Sigmoid colon (tissue), 7 donors: Measurements from ENCODE around the gene CXCL12. TPM values are rescaled to one million over a fixed set of nuclear protein-coding genes. Genes with fewer than 3 reads are reported as not detected.

Source experiments
- DNase-seq: peaks from one replicate; pipeline ENCODE4 v3.0.0-alpha.2; 2019
- H3K27ac ChIP-seq, 4 donors: fragments of 200-600 bp; sonication (generic); one replicate each; pipeline ENCODE4 v1.5.1; 2016 to 2019; ENCODE audit warnings: mild to moderate bottlenecking in 1 of 4
- H3K27me3 ChIP-seq, 3 donors: fragments of 200-600 bp; sonication (generic); one replicate each; pipeline ENCODE4 v1.5.1; 2019; ENCODE audit warnings: mild to moderate bottlenecking in 1 of 3
- H3K36me3 ChIP-seq, 4 donors: fragments of 200-600 bp; sonication (generic); one replicate each; pipeline ENCODE4 v1.5.1; 2016 to 2019
- H3K4me1 ChIP-seq, 4 donors: fragments of 200-600 bp; sonication (generic); one replicate each; pipeline ENCODE4 v1.5.1; 2017 to 2019
- H3K4me3 ChIP-seq, 4 donors: fragments of 200-600 bp; sonication (generic); one replicate each; pipeline ENCODE4 v1.5.1; 2017 to 2019; ENCODE audit warnings: mild to moderate bottlenecking in 2 of 4, moderate library complexity in 1 of 4
- H3K9me3 ChIP-seq, 4 donors: fragments of 200-600 bp in 3 of 4; sonication (generic) in 3 of 4; one replicate each; pipeline versions ENCODE4 v1.5.1 to v1.6.1; 2013 to 2019
- EP300 ChIP-seq, 4 donors: sonication (generic); formaldehyde crosslinking; IDR thresholded peaks; one replicate each; pipeline ENCODE4 v1.6.1; 2017; ENCODE audit warnings: antibody characterized with exemption in 4 of 4
- POLR2A ChIP-seq, 2 donors: fragments of 450-650 bp; IDR thresholded peaks; one replicate each; pipeline ENCODE4 v1.6.1; 2016; ENCODE audit warnings: antibody characterized with exemption in 2 of 2, mild to moderate bottlenecking in 2 of 2, moderate library complexity in 2 of 2
- POLR2AphosphoS5 ChIP-seq, 4 donors: sonication (generic); formaldehyde crosslinking; IDR thresholded peaks; one replicate each; pipeline ENCODE4 v1.6.1; 2017; ENCODE audit warnings: antibody characterized with exemption in 4 of 4
- WGBS, 2 donors: extraction: QIAGEN DNeasy Blood & Tissue Kit; methylation state at CpG; one replicate each; pipeline ENCODE4 v1.1.7; 2013; 5-methylcytosine and 5-hydroxymethylcytosine counted together
- intact Hi-C: fragments of 100-400 bp; cut with DNase I; formaldehyde crosslinking; loops from one replicate; pipeline ENCODE4 v1.15.1; 2023
- polyA plus RNA-seq, 3 donors: library from polyadenylated mRNA; stranded (reverse); fragments of 200-250 nt; gene quantifications; one replicate each; pipeline ENCODE4 v1.2.3, GENCODE V29; 2013
- total RNA-seq, 4 donors: library from RNA; depleted of rRNA; stranded (reverse); fragments of >200 nt; gene quantifications; one replicate each; pipeline ENCODE4 v1.1.0, GENCODE V29; 2016
- TF ChIP-seq, protein P1 (sequence below), 4 experiments: fragments of 450-650 bp in 3 of 4; fragments of 200-600 bp in 1 of 4; IDR thresholded peaks; one replicate each; pipeline ENCODE4 v1.5.1; 2016 to 2019; ENCODE audit warnings: antibody characterized with exemption in 4 of 4, mild to moderate bottlenecking in 3 of 4, moderate library complexity in 2 of 4
- donor health status: healthy with polysubstance abuse.
- donor health status: Bipolar disorder and iron deficiency.
- donor health status: healthy.

The CXCL12 gene
- total and polyA plus RNA-seq, 7 donors: 13.6 to 111 (median 72.1) TPM

DNA sequence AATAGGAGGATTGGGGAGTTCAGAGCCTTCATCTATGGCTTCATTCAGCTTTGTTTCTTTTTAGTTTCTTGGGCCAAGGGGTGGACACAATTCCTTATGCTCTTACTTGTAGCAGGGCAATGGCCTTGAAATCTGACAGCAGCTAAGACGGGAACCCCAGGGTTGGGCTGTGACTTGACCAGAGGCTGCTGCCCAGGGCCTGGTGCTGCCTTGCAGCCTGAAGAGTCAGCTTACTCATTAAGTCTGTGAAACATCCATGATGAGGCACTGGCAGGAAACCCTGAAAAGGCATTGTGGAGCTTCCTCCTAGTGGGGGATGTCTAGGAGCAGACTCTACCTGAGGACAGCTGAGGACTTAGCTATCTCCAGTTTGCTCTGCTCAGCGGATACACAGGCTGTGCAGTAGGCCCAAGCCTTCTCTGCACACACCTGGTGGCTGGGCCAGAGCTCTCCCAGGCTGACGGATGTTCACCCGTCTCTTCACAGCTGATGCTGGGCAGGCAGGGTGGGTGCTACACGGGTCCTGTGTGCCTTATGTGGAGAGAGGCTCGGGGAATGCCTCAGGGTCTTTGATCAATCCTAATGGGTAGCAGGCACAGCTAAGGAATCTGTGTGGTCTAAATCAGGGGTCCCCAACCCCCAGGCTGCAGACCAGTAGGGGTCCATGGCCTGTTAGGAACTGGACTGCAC, 17.8 kb downstream of the CXCL12 start:
- Histone ChIP-seq H3K9me3 (no peaks in the 10 kb centered on the region), H3K27ac (no peak overlapping the region), H3K4me3 (no peak overlapping the region), H3K27me3 (no peaks in the 10 kb centered on the region), H3K4me1 (no peaks in the 10 kb centered on the region), H3K36me3 (peaks cover 0 to 5% (median 0%) of the 10 kb centered on the region in 4 donors)
- 91 to 94% methylated on average over 6 of the region's 6 CpGs for WGBS, 2 donors
- no peak for DNase-seq
- intact Hi-C loops: no loop called here
- no peak for TF ChIP-seq EP300 (IDR thresholded peaks at IDR 0.05)
- TF ChIP-seq, protein P1, sequence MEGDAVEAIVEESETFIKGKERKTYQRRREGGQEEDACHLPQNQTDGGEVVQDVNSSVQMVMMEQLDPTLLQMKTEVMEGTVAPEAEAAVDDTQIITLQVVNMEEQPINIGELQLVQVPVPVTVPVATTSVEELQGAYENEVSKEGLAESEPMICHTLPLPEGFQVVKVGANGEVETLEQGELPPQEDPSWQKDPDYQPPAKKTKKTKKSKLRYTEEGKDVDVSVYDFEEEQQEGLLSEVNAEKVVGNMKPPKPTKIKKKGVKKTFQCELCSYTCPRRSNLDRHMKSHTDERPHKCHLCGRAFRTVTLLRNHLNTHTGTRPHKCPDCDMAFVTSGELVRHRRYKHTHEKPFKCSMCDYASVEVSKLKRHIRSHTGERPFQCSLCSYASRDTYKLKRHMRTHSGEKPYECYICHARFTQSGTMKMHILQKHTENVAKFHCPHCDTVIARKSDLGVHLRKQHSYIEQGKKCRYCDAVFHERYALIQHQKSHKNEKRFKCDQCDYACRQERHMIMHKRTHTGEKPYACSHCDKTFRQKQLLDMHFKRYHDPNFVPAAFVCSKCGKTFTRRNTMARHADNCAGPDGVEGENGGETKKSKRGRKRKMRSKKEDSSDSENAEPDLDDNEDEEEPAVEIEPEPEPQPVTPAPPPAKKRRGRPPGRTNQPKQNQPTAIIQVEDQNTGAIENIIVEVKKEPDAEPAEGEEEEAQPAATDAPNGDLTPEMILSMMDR (IDR thresholded peaks at IDR 0.05): no peak
- no peak for TF ChIP-seq POLR2AphosphoS5 (IDR thresholded peaks at IDR 0.05)
- no peak for TF ChIP-seq POLR2A (IDR thresholded peaks at IDR 0.05)

DNA sequence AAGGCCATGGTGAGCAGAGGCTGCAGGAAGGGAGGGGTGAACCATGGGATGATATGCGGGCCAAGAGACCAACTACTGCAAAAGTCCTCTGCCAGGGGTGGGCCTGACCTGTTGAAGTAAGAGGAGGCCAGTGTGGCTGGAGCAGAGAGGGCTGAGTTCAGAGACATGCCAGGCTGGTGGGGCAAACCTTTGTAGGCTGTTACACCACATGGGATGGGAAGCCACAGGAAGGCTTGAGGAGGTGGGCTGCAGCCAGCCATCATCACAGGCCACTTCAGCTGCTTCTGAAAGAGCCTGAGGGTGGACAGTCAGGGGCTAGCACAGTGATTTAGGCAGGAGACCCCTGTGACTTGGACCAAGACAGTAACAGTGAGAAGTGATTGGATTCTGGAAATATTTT, 20.3 kb downstream of the CXCL12 start:
- intact Hi-C loops: no loop called here
- Histone ChIP-seq H3K4me1 (no peaks in the 10 kb centered on the region), H3K27ac (no peak overlapping the region), H3K9me3 (no peaks in the 10 kb centered on the region), H3K36me3 (no peaks in the 10 kb centered on the region), H3K4me3 (no peak overlapping the region), H3K27me3 (no peaks in the 10 kb centered on the region)
- TF ChIP-seq, protein P1 (IDR thresholded peaks at IDR 0.05): no peak
- TF ChIP-seq POLR2AphosphoS5 (IDR thresholded peaks at IDR 0.05) (no peak), EP300 (IDR thresholded peaks at IDR 0.05) (no peak), POLR2A (IDR thresholded peaks at IDR 0.05) (no peak)
- no peak for DNase-seq
- WGBS, 2 donors: 88 to 93% methylated on average over 1 of the region's 1 CpG

DNA sequence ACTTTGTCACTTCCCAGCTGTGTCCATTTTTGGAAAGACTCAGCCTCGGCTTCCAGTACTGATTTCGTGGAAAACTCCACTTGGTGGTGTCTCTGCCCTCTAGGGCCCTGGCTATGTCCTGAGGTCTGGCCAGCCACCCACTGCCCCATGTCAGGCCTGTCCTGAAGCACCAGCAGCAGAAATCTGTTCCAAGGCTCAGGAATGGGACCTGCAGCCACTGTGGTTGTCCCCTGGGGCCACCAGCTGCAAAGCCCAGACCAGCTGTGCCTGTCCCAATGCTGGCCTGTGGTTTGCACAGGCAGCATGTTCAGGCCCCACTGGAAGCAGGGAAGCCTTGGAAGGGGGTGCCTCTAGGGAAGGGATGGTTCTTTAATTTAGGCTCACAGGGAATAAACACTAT, 21.2 kb downstream of the CXCL12 start:
- no peaks in the 10 kb centered on the region for H3K27me3 ChIP-seq
- H3K27ac ChIP-seq: no peak overlapping the region
- intact Hi-C loops: no loop called here
- no peak overlapping the region for H3K4me3 ChIP-seq
- peaks cover 0 to under 1% (median 0%) of the 10 kb centered on the region in 4 donors for H3K4me1 ChIP-seq
- TF ChIP-seq, protein P1 (IDR thresholded peaks at IDR 0.05): no peak
- TF ChIP-seq POLR2A (IDR thresholded peaks at IDR 0.05) (no peak), POLR2AphosphoS5 (IDR thresholded peaks at IDR 0.05) (no peak)
- DNase-seq: no peak
- H3K36me3 ChIP-seq: no peaks in the 10 kb centered on the region
- 87 to 93% methylated on average over 2 of the region's 2 CpGs for WGBS, 2 donors
- no peaks in the 10 kb centered on the region for H3K9me3 ChIP-seq

DNA sequence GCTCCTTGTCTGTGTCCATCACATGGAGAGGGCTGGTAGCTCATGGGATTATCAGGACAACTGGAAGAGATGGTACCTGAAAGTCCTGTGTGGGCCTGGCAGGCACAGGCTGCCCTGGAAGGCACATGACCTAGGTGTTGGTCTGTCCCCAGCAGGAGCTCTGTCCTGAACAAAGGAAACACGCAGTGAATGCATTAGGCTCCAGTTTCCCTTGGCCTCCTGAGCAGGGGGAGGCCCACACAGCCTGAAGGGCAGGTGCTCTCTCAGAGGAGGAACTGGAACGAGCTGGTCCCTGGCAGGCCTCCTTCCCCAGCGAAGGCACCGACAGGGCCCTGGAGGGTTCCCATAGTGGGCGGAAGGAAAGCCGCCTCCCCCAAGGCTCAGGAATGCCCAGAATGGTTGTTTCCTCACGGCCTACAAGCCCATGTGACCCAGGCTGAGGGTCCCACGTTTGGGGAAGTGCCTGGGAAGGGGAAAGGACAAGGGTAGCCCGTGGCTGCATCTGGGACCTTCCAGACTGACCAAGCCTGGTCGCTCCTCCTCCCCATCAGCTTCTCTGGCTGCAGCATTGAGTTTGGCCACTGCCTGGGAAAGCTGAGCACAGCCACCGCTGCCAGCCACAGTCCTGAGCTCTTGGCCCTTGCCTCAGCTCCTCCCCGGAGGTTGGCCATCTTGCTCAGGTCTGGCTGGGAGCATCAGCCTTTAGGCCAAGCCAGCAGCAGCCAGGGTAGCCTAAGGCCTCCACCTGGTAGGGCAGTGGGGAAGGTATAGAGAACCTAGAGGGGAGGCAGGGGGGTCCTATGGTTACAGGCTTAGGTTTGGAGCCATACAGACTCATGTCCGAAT, 21.8 kb downstream of the CXCL12 start:
- no peak for TF ChIP-seq POLR2AphosphoS5 (IDR thresholded peaks at IDR 0.05)
- no peaks in the 10 kb centered on the region for H3K36me3 ChIP-seq
- 81 to 85% methylated on average over 13 of the region's 13 CpGs for WGBS, 2 donors
- no peaks in the 10 kb centered on the region for H3K9me3 ChIP-seq
- DNase-seq: no peak
- H3K4me3 ChIP-seq: no peak overlapping the region
- intact Hi-C loops: no loop called here
- no peaks in the 10 kb centered on the region for H3K27me3 ChIP-seq
- H3K27ac ChIP-seq: no peak overlapping the region
- peaks cover 0 to 7% (median 2%) of the 10 kb centered on the region in 4 donors for H3K4me1 ChIP-seq

DNA sequence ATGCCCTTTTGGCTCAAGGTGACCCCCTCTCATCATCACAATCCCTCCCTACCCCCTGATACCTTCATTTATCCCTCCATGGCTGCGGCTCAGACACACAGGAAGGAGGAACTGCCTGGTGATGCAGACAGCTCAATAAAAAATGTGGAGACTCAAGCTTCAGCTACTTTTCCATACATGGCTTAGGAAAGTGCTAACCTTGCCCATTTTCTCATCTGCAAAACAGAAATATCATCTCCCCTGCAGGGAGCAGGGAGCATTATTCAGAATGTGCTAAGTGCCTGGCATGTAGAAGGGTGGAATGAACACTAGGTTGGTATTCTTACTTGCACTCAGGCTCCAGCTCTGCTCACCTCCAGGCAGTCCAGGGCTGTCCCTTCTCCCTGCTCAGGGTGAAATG, 23.8 kb downstream of the CXCL12 start:
- DNase-seq: no peak

More for the DNA sequence above, 23.8 kb downstream of the CXCL12 start:
- H3K27ac ChIP-seq: no peak overlapping the region
- H3K4me1 ChIP-seq: peaks cover 0 to 12% (median 3%) of the 10 kb centered on the region in 4 donors
- no peaks in the 10 kb centered on the region for H3K27me3 ChIP-seq
- intact Hi-C loops: no loop called here
- no peaks in the 10 kb centered on the region for H3K9me3 ChIP-seq
- no peak overlapping the region for H3K4me3 ChIP-seq
- 26 to 49% methylated on average over 1 of the region's 1 CpG for WGBS, 2 donors
- TF ChIP-seq POLR2A (IDR thresholded peaks at IDR 0.05) (no peak), EP300 (IDR thresholded peaks at IDR 0.05) (no peak), POLR2AphosphoS5 (IDR thresholded peaks at IDR 0.05) (no peak)
- TF ChIP-seq, protein P1 (IDR thresholded peaks at IDR 0.05): no peak
- H3K36me3 ChIP-seq: no peaks in the 10 kb centered on the region
